Medulla oblongata (tissue), 1 donor: ENCODE measurements around the gene SNX30.

Experiments
- DNase-seq: peaks from one replicate; pipeline ENCODE4 v3.0.0-alpha.2; 2015; ENCODE audit errors: extremely low spot score

SNX30 gene

GRCh38 chr9:112752334-112753125 is 2.0 kb downstream of the SNX30 start:
- DNase-seq: no peak

GRCh38 chr9:112753725-112754124 is 3.2 kb downstream of the SNX30 start:
- no peak for DNase-seq

GRCh38 chr9:112754578-112754977 is 4.0 kb downstream of the SNX30 start:
- no peak for DNase-seq

GRCh38 chr9:112755016-112755427 is 4.5 kb downstream of the SNX30 start:
- peak; percentile 42 for DNase-seq

GRCh38 chr9:112755675-112756074 is 5.1 kb downstream of the SNX30 start:
- DNase-seq: no peak

GRCh38 chr9:112757282-112757883 is 6.8 kb downstream of the SNX30 start:
- DNase-seq: no peak

- DNase-seq: no peak
Observed at GRCh38 chr9:112757940-112758339, 7.4 kb downstream of the SNX30 start.

GRCh38 chr9:112760821-112761220 is 10.3 kb downstream of the SNX30 start:
- DNase-seq: no peak

GRCh38 chr9:112761912-112762655 is 11.5 kb downstream of the SNX30 start:
- DNase-seq: no peak

- no peak for DNase-seq
Observed at GRCh38 chr9:112762726-112763518, 12.4 kb downstream of the SNX30 start.

GRCh38 chr9:112764344-112764743 is 13.8 kb downstream of the SNX30 start:
- DNase-seq: no peak

GRCh38 chr9:112764837-112765236 is 14.3 kb downstream of the SNX30 start:
- no peak for DNase-seq

GRCh38 chr9:112765281-112765680 is 14.7 kb downstream of the SNX30 start:
- DNase-seq: no peak

- DNase-seq: peak; percentile 59
Observed at GRCh38 chr9:112771359-112772214, 21.0 kb downstream of the SNX30 start.

- no peak for DNase-seq
Observed at GRCh38 chr9:112772215-112772509, 21.6 kb downstream of the SNX30 start.

- DNase-seq: no peak
Observed at GRCh38 chr9:112772551-112772950, 22.0 kb downstream of the SNX30 start.

GRCh38 chr9:112774006-112774996 is 23.7 kb downstream of the SNX30 start:
- no peak for DNase-seq

GRCh38 chr9:112777914-112778313 is 27.4 kb downstream of the SNX30 start:
- no peak for DNase-seq

GRCh38 chr9:112780450-112781036 is 30.0 kb downstream of the SNX30 start:
- DNase-seq: no peak

GRCh38 chr9:112782218-112782617 is 31.7 kb downstream of the SNX30 start:
- no peak for DNase-seq
